Central memory CD8-positive, alpha-beta T cell (primary cell): ENCODE results near the gene SDF2.

Experiments
- ATAC-seq: fragments of 150-1000 bp; cut with Tn5 transposase; replicated peaks from 2 replicates; pipeline ENCODE4 v1.10.0; 2022; ENCODE audit warnings: mild to moderate bottlenecking, moderate FRiP score, moderate number of reproducible peaks; ENCODE audit not compliant: poor library complexity, severe bottlenecking; ENCODE audit errors: extremely low read depth
- DNase-seq, 2 donors: peaks; one replicate each; pipeline ENCODE4 v3.0.0; 2021; ENCODE audit warnings: low spot score in 2 of 2
- H3K27ac Mint-ChIP-seq: one replicate; pipeline ENCODE4 v1.8.0; 2022; ENCODE audit warnings: low read depth, mild to moderate bottlenecking, moderate library complexity, mixed read lengths
- H3K27me3 Mint-ChIP-seq: one replicate; pipeline ENCODE4 v1.8.0; 2022; ENCODE audit warnings: mixed read lengths
- H3K36me3 Mint-ChIP-seq: one replicate; pipeline ENCODE4 v1.8.0; 2022; ENCODE audit warnings: mild to moderate bottlenecking, moderate library complexity, mixed read lengths; ENCODE audit not compliant: insufficient read depth
- H3K4me1 Mint-ChIP-seq: one replicate; pipeline ENCODE4 v1.8.0; 2022; ENCODE audit warnings: mixed read lengths
- H3K4me3 Mint-ChIP-seq: one replicate; pipeline ENCODE4 v1.8.0; 2022; ENCODE audit warnings: mild to moderate bottlenecking, moderate library complexity, mixed read lengths
- H3K9me3 Mint-ChIP-seq: one replicate; pipeline ENCODE4 v1.8.0; 2022; ENCODE audit warnings: mixed read lengths

Gene SDF2

DNA sequence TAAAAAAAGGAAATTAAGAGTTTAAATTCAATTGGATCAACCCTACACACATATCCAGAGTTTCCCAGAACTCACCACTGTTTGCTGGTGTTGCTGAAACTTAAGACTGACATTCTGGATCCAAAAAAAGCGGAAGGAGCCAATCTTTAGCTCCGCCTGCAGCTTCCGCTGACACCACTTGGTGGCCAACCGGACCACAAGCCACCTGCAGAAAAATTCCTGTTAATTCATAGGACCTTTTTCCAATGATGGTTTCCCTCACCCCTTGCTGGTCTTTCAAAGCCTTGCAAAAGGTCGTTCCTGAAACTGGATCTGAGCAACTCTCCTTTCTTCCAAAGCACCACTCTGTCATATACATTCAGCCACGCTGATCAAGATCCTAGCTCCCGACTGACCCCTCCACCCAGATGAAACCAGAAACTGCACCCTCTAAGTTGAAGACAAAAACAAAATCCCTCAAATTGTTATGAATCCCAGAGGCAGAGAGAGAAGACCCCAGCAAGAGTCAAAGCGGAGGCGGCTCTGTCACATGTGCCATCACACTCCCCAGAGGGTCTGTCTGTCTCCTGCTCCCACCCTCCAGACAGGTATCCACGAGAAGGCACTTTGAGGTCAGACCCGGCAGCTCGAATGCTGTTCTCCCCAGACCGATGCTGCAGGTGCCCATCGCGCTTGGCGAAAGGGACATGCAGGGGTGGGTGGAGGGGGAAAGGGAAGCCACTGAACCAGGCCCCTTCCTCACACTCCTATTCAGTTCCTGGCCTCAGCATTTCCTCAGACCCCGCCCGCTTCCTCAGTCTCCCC is 17.5 kb downstream of the SDF2 start:
- H3K27me3 Mint-ChIP-seq = no peaks in the 10 kb centered on the region
- H3K4me3 Mint-ChIP-seq = peak overlapping the region; percentile 95
- ATAC-seq (no peak), DNase-seq (no peak)
- H3K36me3 Mint-ChIP-seq = peaks cover 43% of the 10 kb centered on the region
- peak overlapping the region; percentile 84 for H3K27ac Mint-ChIP-seq
- H3K4me1 Mint-ChIP-seq = peaks cover 44% of the 10 kb centered on the region
- no peaks in the 10 kb centered on the region for H3K9me3 Mint-ChIP-seq

DNA sequence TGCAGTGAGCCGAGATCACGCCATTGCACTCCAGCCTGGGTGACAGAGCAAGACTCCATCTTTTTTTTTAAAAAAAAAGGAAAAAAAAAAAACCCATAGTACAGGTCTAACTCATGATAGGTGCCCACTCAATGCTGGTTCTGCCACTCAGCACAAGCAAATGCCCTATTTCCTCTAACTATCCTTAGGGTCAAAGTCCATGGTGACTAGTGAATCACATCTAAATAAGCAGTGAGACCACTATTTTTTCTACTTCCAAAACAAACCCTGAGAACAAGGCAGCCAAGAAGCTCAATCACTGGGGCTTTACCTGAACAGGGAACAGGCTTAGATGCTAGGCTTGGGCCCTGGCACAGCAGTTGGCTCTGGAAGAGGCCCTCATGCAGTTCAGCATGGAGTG is 20.1 kb downstream of the SDF2 start:
- Mint-ChIP-seq H3K4me3 (no peak overlapping the region), H3K27ac (no peak overlapping the region), H3K9me3 (no peaks in the 10 kb centered on the region), H3K36me3 (peaks cover 63% of the 10 kb centered on the region), H3K27me3 (no peaks in the 10 kb centered on the region), H3K4me1 (peaks cover 44% of the 10 kb centered on the region)
- no peak for DNase-seq
- no peak for ATAC-seq

DNA sequence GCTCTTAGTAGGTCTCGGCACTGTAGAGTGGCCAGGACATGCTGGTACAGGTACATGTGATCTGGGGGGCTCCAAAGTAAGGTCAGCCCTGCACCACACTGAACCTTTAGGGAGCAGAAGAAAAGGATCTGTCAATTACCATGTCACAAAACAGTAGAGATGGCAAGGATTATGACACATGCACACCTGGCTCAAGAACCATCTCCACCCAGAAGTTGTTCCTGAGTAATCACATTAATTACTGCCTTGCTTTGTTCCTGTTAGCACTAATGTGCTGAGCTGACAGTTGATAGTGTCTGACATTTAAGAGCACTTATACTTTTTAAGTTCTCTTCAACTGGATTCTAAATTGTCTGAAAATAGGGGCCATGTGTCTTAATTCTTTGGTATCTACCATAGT is 26.2 kb downstream of the SDF2 start:
- no peak overlapping the region for H3K27ac Mint-ChIP-seq
- peaks cover 82% of the 10 kb centered on the region for H3K36me3 Mint-ChIP-seq
- H3K9me3 Mint-ChIP-seq = no peaks in the 10 kb centered on the region
- no peak overlapping the region for H3K4me3 Mint-ChIP-seq
- no peak for ATAC-seq
- H3K27me3 Mint-ChIP-seq = no peaks in the 10 kb centered on the region
- DNase-seq = no peak
- H3K4me1 Mint-ChIP-seq = peaks cover 30% of the 10 kb centered on the region

DNA sequence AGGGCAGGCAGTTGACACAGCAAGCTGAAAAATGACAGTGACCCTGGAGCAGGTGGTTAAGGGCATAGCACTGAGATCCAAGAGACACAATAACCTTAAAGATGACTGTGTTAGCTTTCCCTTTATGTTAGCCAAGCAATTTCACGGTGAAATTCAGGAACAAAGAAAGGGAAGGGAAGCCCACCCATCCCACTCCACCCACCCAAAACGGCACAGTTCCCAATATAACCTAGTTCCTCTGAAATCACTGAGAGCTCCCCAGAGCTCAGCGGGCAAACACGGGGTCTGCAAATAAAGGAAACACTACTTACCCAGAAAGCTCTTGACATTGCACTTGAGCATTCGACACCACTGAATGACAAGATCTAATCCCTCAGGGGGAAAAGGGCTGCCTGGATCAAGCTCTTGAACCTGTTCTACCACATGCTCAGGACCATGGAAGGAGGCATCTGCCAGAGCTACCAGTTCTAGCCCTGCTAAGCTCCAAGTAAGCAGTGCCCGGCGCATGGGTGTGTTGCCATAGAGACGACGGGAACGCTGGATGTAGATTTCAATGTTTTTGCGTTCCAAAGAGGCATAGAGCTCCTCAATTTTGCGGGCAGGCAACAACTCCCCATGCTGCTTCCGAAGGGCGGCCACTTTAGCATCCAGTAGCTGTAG is 27.4 kb downstream of the SDF2 start:
- Mint-ChIP-seq H3K4me1 (peaks cover 25% of the 10 kb centered on the region), H3K9me3 (no peaks in the 10 kb centered on the region), H3K4me3 (no peak overlapping the region), H3K27me3 (no peaks in the 10 kb centered on the region), H3K27ac (no peak overlapping the region), H3K36me3 (peaks cover 83% of the 10 kb centered on the region)
- DNase-seq (no peak), ATAC-seq (no peak)

DNA sequence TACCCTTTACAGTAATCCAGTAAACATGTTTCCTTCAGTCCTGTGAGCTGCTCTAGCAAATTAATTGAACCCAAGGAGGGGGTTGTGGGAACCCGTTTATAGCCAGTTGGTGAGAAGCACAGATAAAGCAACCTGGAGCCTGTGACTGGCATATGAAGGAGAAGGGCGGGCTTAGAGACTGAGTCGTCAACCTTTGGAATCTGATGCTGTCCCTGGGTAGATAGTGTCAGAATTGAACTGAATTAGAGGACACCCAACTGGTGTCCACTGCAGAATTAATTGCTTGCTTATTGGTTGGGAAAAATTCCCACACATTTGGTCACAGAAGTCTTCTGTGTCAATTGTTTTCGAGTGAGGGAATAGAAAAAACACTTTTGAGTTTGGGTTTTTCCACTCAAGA is 34.9 kb downstream of the SDF2 start:
- Mint-ChIP-seq H3K9me3 (no peaks in the 10 kb centered on the region), H3K27me3 (no peaks in the 10 kb centered on the region), H3K4me1 (no peaks in the 10 kb centered on the region), H3K27ac (no peak overlapping the region), H3K36me3 (peaks cover 59% of the 10 kb centered on the region), H3K4me3 (no peak overlapping the region)
- DNase-seq (no peak), ATAC-seq (no peak)

DNA sequence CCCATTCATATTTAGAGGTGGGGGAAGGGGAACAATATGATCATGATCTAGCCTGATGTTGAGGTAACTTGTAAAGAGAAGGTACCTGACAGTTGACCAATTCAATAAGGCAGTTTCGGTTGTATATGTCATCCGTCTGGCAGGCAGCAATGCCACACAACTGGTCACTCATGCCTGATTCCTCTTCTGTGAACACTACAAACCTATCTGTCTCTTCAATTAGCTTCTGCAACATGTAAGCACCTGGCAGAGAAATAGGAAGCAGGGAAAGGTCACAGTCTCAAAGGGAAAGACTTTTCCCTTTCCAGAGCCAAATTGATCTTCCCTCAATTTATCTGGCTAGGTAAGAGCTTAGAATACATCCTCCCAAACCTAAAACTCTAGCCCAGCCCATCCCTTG is 37.6 kb downstream of the SDF2 start:
- Mint-ChIP-seq H3K36me3 (peaks cover 61% of the 10 kb centered on the region), H3K27me3 (no peaks in the 10 kb centered on the region), H3K4me1 (no peaks in the 10 kb centered on the region), H3K4me3 (no peak overlapping the region), H3K9me3 (no peaks in the 10 kb centered on the region), H3K27ac (no peak overlapping the region)
- DNase-seq (no peak), ATAC-seq (no peak)

DNA sequence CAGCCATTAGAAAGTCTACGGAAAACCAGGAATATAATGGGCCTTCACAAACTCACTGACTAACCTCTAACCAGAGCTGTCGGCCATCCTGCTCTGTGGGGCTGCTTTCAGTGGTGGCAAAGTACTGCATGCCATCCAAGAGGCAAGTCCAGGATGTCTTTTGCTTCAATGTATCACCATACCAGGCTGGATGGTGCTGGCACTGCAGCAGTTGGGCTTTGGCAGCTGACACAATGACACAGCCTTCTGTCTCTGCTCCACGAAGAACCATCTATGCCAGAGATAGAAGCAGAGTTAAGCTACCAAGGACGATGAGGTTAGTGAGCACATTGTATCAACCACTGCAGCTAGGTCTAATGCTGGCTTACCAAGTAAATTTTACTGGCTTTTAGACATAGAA is 38.0 kb downstream of the SDF2 start:
- Mint-ChIP-seq H3K4me1 (no peaks in the 10 kb centered on the region), H3K4me3 (no peak overlapping the region), H3K9me3 (no peaks in the 10 kb centered on the region), H3K27me3 (no peaks in the 10 kb centered on the region), H3K27ac (no peak overlapping the region), H3K36me3 (peaks cover 65% of the 10 kb centered on the region)
- DNase-seq (no peak), ATAC-seq (no peak)

DNA sequence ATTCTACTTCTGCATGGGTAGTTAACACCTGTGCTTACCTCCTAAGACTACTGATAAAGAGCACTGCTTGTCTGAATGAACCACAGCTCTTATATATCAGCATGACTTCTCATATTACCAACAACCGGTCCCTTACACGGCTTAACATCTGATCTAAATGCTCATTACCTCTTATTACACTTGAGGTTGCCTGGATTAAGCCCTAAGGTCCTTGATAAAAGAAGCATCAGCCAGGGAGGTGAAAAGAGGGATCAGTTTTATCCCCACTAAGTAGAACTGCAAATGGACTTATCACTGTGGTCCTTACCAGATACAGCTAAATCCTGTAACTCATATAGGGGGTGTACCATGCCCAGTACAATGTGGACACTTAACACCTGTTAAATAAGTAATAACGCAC is 39.5 kb downstream of the SDF2 start:
- Mint-ChIP-seq H3K27me3 (no peaks in the 10 kb centered on the region), H3K9me3 (no peaks in the 10 kb centered on the region), H3K4me3 (no peak overlapping the region), H3K27ac (no peak overlapping the region), H3K36me3 (peaks cover 71% of the 10 kb centered on the region), H3K4me1 (no peaks in the 10 kb centered on the region)
- DNase-seq (no peak), ATAC-seq (no peak)

DNA sequence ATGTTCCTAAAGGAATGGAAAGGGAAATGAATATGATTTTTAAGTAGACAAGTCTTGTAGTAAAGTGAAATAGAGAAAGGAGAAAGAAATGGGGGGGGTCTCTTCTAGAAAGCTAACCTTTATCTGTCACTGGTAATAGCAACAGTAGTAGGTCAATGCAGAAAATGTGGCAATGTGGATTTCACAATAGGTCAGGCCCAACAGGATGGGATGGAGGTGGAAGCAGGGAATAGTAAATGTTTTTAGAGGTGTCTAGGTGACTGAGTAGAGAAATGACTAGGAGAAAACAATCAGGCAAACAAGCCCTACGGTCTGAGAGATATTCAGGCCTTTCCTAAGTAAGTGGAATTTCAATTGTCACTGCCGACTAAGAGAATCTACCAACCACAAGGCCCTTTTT is 41.7 kb downstream of the SDF2 start:
- Mint-ChIP-seq H3K27ac (no peak overlapping the region), H3K4me3 (no peak overlapping the region), H3K36me3 (peaks cover 77% of the 10 kb centered on the region), H3K27me3 (no peaks in the 10 kb centered on the region), H3K4me1 (no peaks in the 10 kb centered on the region), H3K9me3 (no peaks in the 10 kb centered on the region)
- ATAC-seq (no peak), DNase-seq (no peak)

DNA sequence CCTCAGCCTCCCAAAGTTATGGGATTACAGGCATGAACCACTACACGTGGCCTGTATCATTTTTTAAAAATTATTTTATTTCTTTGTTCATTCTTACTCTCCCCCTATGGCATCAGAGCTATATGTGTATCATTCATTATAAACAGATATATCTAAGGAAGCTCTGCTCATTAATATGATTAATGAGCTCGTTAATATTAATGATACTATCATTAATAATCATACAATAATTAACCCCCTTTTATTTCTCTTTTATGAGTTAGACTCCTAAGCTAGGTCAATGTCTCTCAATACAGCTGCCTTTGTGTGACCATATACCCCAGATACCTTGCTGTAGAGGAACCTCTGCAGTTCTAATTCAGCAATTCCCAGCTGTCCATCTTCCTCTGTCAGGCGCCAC is 43.2 kb downstream of the SDF2 start:
- DNase-seq = no peak
- Mint-ChIP-seq H3K27me3 (no peaks in the 10 kb centered on the region), H3K4me3 (no peak overlapping the region), H3K9me3 (no peaks in the 10 kb centered on the region), H3K27ac (no peak overlapping the region), H3K4me1 (no peaks in the 10 kb centered on the region), H3K36me3 (peaks cover 82% of the 10 kb centered on the region)
- ATAC-seq = no peak

DNA sequence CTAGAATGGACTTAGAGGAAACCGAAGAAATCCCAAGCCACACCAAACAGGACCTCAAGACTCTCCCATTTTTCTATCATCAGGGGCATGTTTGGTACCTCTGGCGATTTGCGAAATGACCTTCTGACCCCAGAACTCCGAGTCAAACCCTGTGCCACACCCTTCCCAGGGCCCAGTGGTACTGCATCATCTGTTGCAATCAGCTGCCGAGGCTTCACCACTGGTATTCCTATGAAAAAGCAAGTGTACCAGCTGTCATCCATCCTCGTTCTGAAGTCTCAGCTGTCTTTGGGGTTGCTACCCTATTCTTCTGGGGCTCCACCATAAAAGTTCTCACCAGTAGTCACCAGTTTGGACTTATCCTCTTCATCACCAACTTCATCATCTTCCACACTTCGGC is 45.4 kb downstream of the SDF2 start:
- ATAC-seq (no peak), DNase-seq (no peak)
- peaks cover 66% of the 10 kb centered on the region for H3K36me3 Mint-ChIP-seq
- no peak overlapping the region for H3K4me3 Mint-ChIP-seq
- no peaks in the 10 kb centered on the region for H3K4me1 Mint-ChIP-seq
- no peaks in the 10 kb centered on the region for H3K27me3 Mint-ChIP-seq
- H3K9me3 Mint-ChIP-seq = no peaks in the 10 kb centered on the region
- H3K27ac Mint-ChIP-seq = no peak overlapping the region

DNA sequence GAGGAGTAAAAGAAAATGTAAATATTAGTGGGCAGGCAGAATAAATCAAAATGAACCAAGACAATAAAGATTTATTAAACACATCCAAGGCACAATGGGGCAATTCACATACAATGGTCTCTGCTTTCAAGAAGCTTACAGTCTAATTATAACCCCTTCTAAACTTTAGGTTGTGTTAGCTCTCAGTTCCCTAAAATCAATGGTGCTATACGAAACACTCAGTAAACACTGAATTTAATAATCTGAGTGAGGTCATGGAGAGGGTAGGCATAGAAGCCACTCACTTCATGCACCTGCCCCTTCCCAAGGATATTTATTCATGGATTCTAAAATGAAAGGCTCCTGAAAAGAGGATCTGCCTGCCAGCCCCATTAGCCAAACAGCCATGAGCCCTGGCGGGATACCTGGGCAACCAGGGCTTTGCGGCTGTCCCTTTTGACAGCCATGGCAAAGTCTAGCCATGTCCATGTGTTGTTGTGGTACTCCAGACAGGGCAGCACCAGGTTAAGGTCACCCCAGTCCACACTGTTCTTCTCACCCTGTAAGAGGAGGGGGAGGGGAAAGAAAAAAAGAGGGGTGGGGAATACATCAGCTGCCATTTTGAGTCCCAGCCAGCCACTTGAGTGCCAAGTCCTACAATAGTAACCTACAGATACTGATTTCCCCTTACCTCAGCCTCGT is 46.3 kb downstream of the SDF2 start:
- Mint-ChIP-seq H3K36me3 (peaks cover 57% of the 10 kb centered on the region), H3K4me3 (no peak overlapping the region), H3K27ac (no peak overlapping the region), H3K4me1 (no peaks in the 10 kb centered on the region), H3K27me3 (no peaks in the 10 kb centered on the region), H3K9me3 (no peaks in the 10 kb centered on the region)
- DNase-seq (no peak), ATAC-seq (no peak)

DNA sequence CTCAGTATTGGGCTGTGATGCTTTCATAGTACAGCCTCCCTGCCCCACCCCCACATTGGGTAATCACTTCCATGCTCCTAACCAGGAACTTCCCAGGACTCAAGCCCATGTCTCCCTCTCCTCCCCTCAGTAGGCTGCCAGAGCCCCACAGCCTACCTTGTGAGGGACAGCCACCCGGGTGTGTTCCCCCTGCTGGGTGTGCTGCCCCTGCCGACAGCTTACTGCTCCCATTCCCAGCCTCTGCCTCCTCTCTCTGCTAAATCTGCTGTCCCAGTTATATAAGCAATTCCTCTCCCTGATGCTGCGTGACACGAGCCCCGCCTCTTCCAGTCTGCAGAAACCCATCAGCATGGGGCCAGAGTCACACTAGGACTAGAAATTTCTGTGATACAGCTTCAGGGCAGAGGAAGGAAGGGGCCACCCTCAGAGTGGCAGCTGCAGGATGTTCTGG is 47.8 kb downstream of the SDF2 start, which contains the start of gene RSKR:
RSKR (minus strand) TSS at position 255 of the 451 bp plus-strand sequence; CDS start at position 231, 24 bp downstream.
- Mint-ChIP-seq H3K4me1 (no peaks in the 10 kb centered on the region), H3K36me3 (peaks cover 43% of the 10 kb centered on the region), H3K9me3 (no peaks in the 10 kb centered on the region), H3K27ac (no peak within 1 kb of the TSS), H3K27me3 (no peaks in the 10 kb centered on the region), H3K4me3 (no peak within 1 kb of the TSS)
- no peak for ATAC-seq
- no peak for DNase-seq
